Natural killer cell (primary cell): ENCODE results near the gene USP37. TPM values are rescaled to one million over a fixed set of nuclear protein-coding genes. Genes with fewer than 3 reads are reported as not detected.

Source experiments
- ATAC-seq, 3 donors: fragments of 150-1000 bp in 2 of 3; fragments of 200-7000 bp in 1 of 3; cut with Tn5 transposase; 1 replicate in 1 of 3; 2 replicates in 2 of 3; pipeline ENCODE4 v1.10.0; 2021; ENCODE audit warnings: mild to moderate bottlenecking in 2 of 3, moderate library complexity in 2 of 3
- DNase-seq, 2 donors: peaks; one replicate each; pipeline versions ENCODE4 v3.0.0 to v3.0.0-alpha.2; 2013 to 2021; ENCODE audit warnings: mixed read lengths in 1 of 2
- H3K27ac ChIP-seq: one replicate; pipeline ENCODE4 v1.5.1; 2013; ENCODE audit warnings: mild to moderate bottlenecking, low read length
- H3K27me3 ChIP-seq: one replicate; pipeline ENCODE4 v1.6.1; 2013; ENCODE audit warnings: low read length; ENCODE audit not compliant: control insufficient read depth, insufficient read depth
- H3K36me3 ChIP-seq: one replicate; pipeline ENCODE4 v1.6.1; 2013; ENCODE audit warnings: low read length; ENCODE audit not compliant: control insufficient read depth, insufficient read depth
- H3K4me1 ChIP-seq: one replicate; pipeline ENCODE4 v1.6.1; 2013; ENCODE audit warnings: low read length; ENCODE audit not compliant: control insufficient read depth, insufficient read depth
- H3K4me3 ChIP-seq: one replicate; pipeline ENCODE4 v1.5.1; 2013; ENCODE audit warnings: low read length
- H3K9me3 ChIP-seq: one replicate; pipeline ENCODE4 v1.6.1; 2013; ENCODE audit warnings: low read length; ENCODE audit not compliant: control insufficient read depth, insufficient read depth
- H3K27ac Mint-ChIP-seq, 2 donors: one replicate each; pipeline ENCODE4 v1.8.0; 2022; ENCODE audit warnings: mild to moderate bottlenecking in 2 of 2, mixed read lengths in 2 of 2, moderate library complexity in 1 of 2
- H3K27me3 Mint-ChIP-seq, 2 donors: one replicate each; pipeline ENCODE4 v1.8.0; 2022; ENCODE audit warnings: low read depth in 2 of 2, mixed read lengths in 2 of 2
- H3K36me3 Mint-ChIP-seq: one replicate; pipeline ENCODE4 v1.8.0; 2022; ENCODE audit warnings: mixed read lengths
- H3K4me1 Mint-ChIP-seq, 2 donors: one replicate each; pipeline ENCODE4 v1.8.0; 2022; ENCODE audit warnings: mixed read lengths in 2 of 2
- H3K4me3 Mint-ChIP-seq: one replicate; pipeline ENCODE4 v1.8.0; 2022; ENCODE audit warnings: mild to moderate bottlenecking, moderate library complexity, mixed read lengths
- H3K9me3 Mint-ChIP-seq, 2 donors: one replicate each; pipeline ENCODE4 v1.8.0; 2022; ENCODE audit warnings: mixed read lengths in 2 of 2
- CTCF ChIP-seq: fragments of 200-600 bp; IDR thresholded peaks from one replicate; pipeline ENCODE4 v1.8.0; 2022; ENCODE audit warnings: antibody characterized with exemption
- WGBS: methylation state at CpG from one replicate; pipeline ENCODE4 v1.1.7; 2013; ENCODE audit warnings: missing lambda C conversion rate; ENCODE audit not compliant: insufficient coverage; 5-methylcytosine and 5-hydroxymethylcytosine counted together
- intact Hi-C: fragments of 100-400 bp; cut with micrococcal nuclease; formaldehyde crosslinking; loops from one replicate; pipeline ENCODE4 v1.14.2; 2022
- total RNA-seq, 4 donors: library from RNA; stranded (reverse); fragments of 120-200 nt in 1 of 4; gene quantifications; one replicate each; pipeline versions ENCODE4 v1.2.3 to v1.2.4, GENCODE V29; 2013 to 2022

The USP37 gene
- total RNA-seq, 3 donors from 2014 or later (not counting 1 experiment from before 2014, with no cell fraction given): 18.3 to 26.2 (median 21.6) TPM

- Histone ChIP-seq H3K36me3 (peaks cover 11% of the 10 kb centered on the region), H3K9me3 (no peaks in the 10 kb centered on the region), H3K27ac (peak overlapping the region; percentile 98), H3K4me1 (peaks cover 27% of the 10 kb centered on the region), H3K4me3 (peak overlapping the region; percentile 67), H3K27me3 (no peaks in the 10 kb centered on the region)
- intact Hi-C loops: loop anchor here (2.0 to 5.0 kb wide), 4 partner anchors 172 to 818 kb away; partner anchors contain the start of gene DNPEP
- no peaks in the 10 kb centered on the region for H3K36me3 Mint-ChIP-seq
- WGBS: under 1% methylated on average over 31 of the region's 31 CpGs
- H3K9me3 Mint-ChIP-seq: no peaks in the 10 kb centered on the region
- H3K27ac Mint-ChIP-seq: peak overlapping the region; percentile 92 to 95
- peak overlapping the region; percentile 99 for H3K4me3 Mint-ChIP-seq
- no peak for TF ChIP-seq CTCF
- DNase-seq: peak; percentile 67 to 86
- peaks cover 42 to 65% of the 10 kb centered on the region in 2 donors for H3K4me1 Mint-ChIP-seq
- H3K27me3 Mint-ChIP-seq: no peaks in the 10 kb centered on the region
- peak; percentile 24 to 33 (median 33) for ATAC-seq
Measured at GRCh38 chr2:218569038-218569431, 884 bp upstream of the USP37 start.

GRCh38 chr2:218567797-218568189, 358 bp downstream of the USP37 start:
- under 1% methylated on average over 19 of the region's 19 CpGs for WGBS
- ATAC-seq (peak; percentile 22 to 45 (median 34)), DNase-seq (no peak)
- H3K4me3 Mint-ChIP-seq: peak overlapping the region; percentile 99
- Histone ChIP-seq H3K27me3 (no peaks in the 10 kb centered on the region), H3K4me3 (peak overlapping the region; percentile 67), H3K9me3 (no peaks in the 10 kb centered on the region), H3K27ac (peak overlapping the region; percentile 98), H3K36me3 (peaks cover 5% of the 10 kb centered on the region), H3K4me1 (peaks cover 27% of the 10 kb centered on the region)
- H3K9me3 Mint-ChIP-seq: no peaks in the 10 kb centered on the region
- no peak for TF ChIP-seq CTCF
- no peaks in the 10 kb centered on the region for H3K36me3 Mint-ChIP-seq
- intact Hi-C loops: loop anchor here (1.0 to 5.0 kb wide), 5 partner anchors 171 to 820 kb away; partner anchors contain the start of genes AAMP, DNPEP and PNKD
- H3K4me1 Mint-ChIP-seq: peaks cover 42 to 67% of the 10 kb centered on the region in 2 donors
- H3K27me3 Mint-ChIP-seq: no peaks in the 10 kb centered on the region
- peak overlapping the region; percentile 92 to 95 for H3K27ac Mint-ChIP-seq

DNA sequence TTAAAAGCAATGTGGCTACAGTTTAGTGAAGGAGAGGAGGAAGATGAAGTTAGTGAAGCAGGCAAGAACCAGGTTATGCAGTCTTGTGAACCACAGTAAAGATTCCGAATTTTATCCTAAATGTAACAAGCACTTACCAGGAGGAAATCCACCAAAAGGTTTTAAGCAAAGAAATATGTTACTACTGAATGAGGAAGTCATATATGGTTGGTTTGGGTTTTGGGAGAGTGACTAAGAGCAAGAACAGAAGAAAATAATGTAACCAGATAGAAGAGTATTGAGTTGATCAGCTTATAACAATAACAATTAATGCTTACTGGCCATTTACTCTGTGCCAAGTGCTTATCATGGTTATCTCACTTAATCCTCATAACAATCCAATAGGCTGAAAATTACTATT, 1.9 kb downstream of the USP37 start:
- Histone ChIP-seq H3K36me3 (peaks cover 11% of the 10 kb centered on the region), H3K4me1 (peaks cover 22% of the 10 kb centered on the region), H3K27ac (no peak overlapping the region), H3K27me3 (no peaks in the 10 kb centered on the region), H3K9me3 (no peaks in the 10 kb centered on the region), H3K4me3 (no peak overlapping the region)
- no peaks in the 10 kb centered on the region for H3K27me3 Mint-ChIP-seq
- ATAC-seq (no peak), DNase-seq (no peak)
- 86% methylated on average over 1 of the region's 1 CpG for WGBS
- H3K9me3 Mint-ChIP-seq: no peaks in the 10 kb centered on the region
- intact Hi-C loops: loop anchor here (5.0 kb wide), 2 partner anchors 691 to 821 kb away; partner anchors contain the start of gene DNPEP
- no peaks in the 10 kb centered on the region for H3K36me3 Mint-ChIP-seq
- H3K27ac Mint-ChIP-seq: peak overlapping the region; percentile 92 to 95
- no peak for TF ChIP-seq CTCF
- H3K4me3 Mint-ChIP-seq: peak overlapping the region; percentile 99
- H3K4me1 Mint-ChIP-seq: peaks cover 41 to 65% of the 10 kb centered on the region in 2 donors

DNA sequence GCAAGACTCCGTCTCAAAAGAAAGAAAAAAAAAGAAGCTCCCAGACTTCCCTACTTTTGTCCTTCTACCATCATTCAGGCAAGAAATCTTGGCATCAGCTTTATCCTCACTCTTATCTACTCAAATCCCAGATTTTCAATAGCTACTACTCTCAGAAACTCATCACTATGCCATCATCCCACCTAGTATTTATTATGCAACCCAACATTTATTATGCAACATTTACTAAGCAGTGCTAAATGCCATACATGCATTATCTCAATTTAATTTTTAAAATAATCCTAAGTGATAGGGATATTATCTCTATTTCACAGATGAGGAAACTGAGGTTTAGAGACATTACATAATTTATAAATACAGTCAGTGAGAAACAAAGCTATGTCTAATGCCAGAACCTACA, 4.1 kb downstream of the USP37 start:
- H3K4me3 ChIP-seq: no peak overlapping the region
- H3K36me3 ChIP-seq: peaks cover 33% of the 10 kb centered on the region
- WGBS: 100% methylated on average over 1 of the region's 1 CpG
- H3K27me3 ChIP-seq: no peaks in the 10 kb centered on the region
- H3K4me1 ChIP-seq: peaks cover 12% of the 10 kb centered on the region
- Mint-ChIP-seq H3K27ac (peak overlapping the region in 1 of 2 donors; percentile 30), H3K4me3 (no peak overlapping the region), H3K27me3 (no peaks in the 10 kb centered on the region), H3K4me1 (peaks cover 19 to 44% of the 10 kb centered on the region in 2 donors), H3K9me3 (no peaks in the 10 kb centered on the region), H3K36me3 (no peaks in the 10 kb centered on the region)
- TF ChIP-seq CTCF: no peak
- no peak overlapping the region for H3K27ac ChIP-seq
- no peak for ATAC-seq
- no peak for DNase-seq
- intact Hi-C loops: no loop called here
- H3K9me3 ChIP-seq: no peaks in the 10 kb centered on the region
